SU-DHL-6 (cell line): Measurements from ENCODE around the gene REG3A.

ENCODE experiments used
- EZH2phosphoT487 ChIP-seq: fragments of 200-600 bp; sonication (generic), shearing (Covaris generic); conservative IDR thresholded peaks from 2 replicates; pipeline ENCODE4 v1.6.1; 2018; ENCODE audit warnings: mild to moderate bottlenecking, antibody characterized with exemption, low read length, moderate library complexity, mixed read lengths
- TF ChIP-seq, protein P1 (sequence below): fragments of 200-600 bp; sonication (generic); IDR thresholded peaks from one replicate; pipeline ENCODE4 v1.5.1; 2017; ENCODE audit warnings: antibody characterized with exemption, mild to moderate bottlenecking, low read length, moderate library complexity; ENCODE audit not compliant: insufficient read depth, poor library complexity, severe bottlenecking

DNA sequence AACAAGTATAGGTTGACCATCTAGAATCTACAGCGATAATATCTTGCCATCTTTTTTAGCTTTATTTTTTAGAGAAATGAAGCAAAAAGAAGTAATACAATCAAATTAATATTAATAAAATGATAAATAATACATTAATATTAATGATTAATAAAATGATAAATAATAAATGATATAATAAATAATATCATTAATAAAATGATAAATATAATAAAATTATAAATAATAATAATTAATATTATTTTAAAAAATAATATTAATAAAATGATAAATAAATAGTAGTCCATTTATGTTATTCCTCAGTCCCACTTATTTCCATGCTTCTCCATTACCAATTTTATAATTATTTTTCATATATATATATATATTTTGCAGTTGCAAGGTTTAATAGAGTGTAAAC, 3.2 kb upstream of the REG3A start:
- TF ChIP-seq, protein P1, sequence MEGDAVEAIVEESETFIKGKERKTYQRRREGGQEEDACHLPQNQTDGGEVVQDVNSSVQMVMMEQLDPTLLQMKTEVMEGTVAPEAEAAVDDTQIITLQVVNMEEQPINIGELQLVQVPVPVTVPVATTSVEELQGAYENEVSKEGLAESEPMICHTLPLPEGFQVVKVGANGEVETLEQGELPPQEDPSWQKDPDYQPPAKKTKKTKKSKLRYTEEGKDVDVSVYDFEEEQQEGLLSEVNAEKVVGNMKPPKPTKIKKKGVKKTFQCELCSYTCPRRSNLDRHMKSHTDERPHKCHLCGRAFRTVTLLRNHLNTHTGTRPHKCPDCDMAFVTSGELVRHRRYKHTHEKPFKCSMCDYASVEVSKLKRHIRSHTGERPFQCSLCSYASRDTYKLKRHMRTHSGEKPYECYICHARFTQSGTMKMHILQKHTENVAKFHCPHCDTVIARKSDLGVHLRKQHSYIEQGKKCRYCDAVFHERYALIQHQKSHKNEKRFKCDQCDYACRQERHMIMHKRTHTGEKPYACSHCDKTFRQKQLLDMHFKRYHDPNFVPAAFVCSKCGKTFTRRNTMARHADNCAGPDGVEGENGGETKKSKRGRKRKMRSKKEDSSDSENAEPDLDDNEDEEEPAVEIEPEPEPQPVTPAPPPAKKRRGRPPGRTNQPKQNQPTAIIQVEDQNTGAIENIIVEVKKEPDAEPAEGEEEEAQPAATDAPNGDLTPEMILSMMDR, result no peak
- TF ChIP-seq EZH2phosphoT487, result no peak
